DOHH2 (cell line): ENCODE data around the gene ANXA4.

Experiments
- CTCF ChIP-seq: fragments of 200-600 bp; sonication (generic); IDR thresholded peaks from one replicate; pipeline ENCODE4 v1.5.1; 2014; ENCODE audit warnings: antibody characterized with exemption, mild to moderate bottlenecking, low read depth, low read length; ENCODE audit not compliant: poor library complexity, severe bottlenecking
- EZH2phosphoT487 ChIP-seq: fragments of 200-600 bp; sonication (generic); IDR thresholded peaks from 2 replicates; pipeline ENCODE4 v1.6.1; 2017; ENCODE audit warnings: borderline replicate concordance, mild to moderate bottlenecking, antibody characterized with exemption, low read length, moderate library complexity, mixed read lengths

GRCh38 chr2:69723791-69724190 lies 18.1 kb upstream of the ANXA4 start:
- TF ChIP-seq EZH2phosphoT487 (no peak), CTCF (no peak)
